ENCODE results near the gene CADM1.

GRCh38 chr11:115183830-115184229 lies 320.4 kb downstream of the CADM1 start:
- no peak for TF ChIP-seq CTCF (conservative IDR thresholded peaks at IDR 0.05 in 1 of 2, IDR thresholded peaks at IDR 0.05 in 1 of 2; ENCODE audit: low read depth in 1 of 2, low read length in 2 of 2)
- no peak for TF ChIP-seq EZH2 (IDR thresholded peaks at IDR 0.05; ENCODE audit: low read length, missing control alignments)
